K562 (cell line): Measurements from ENCODE around the gene ZDHHC14. TPM values are rescaled to one million over a fixed set of nuclear protein-coding genes. Genes with fewer than 3 reads are reported as not detected.

Experiments used
- ARID1B ChIP-seq: fragments of 450-650 bp; IDR thresholded peaks from 2 replicates; pipeline ENCODE4 v1.6.1; 2016; ENCODE audit warnings: antibody characterized with exemption, mild to moderate bottlenecking, inconsistent platforms
- BDP1 ChIP-seq: IDR thresholded peaks from 3 replicates; pipeline ENCODE4 v1.6.1; 2011; ENCODE audit not compliant: insufficient read length, insufficient read depth
- DPF2 ChIP-seq: fragments of 450-650 bp; IDR thresholded peaks from 2 replicates; pipeline ENCODE4 v1.6.1; 2016
- E2F3 ChIP-seq: fragments of 250-450 bp; sonication (Bioruptor Pico); IDR thresholded peaks from 2 replicates; pipeline ENCODE4 v1.4.0; 2020; ENCODE audit warnings: mild to moderate bottlenecking
- E2F4 ChIP-seq: sonication (generic); formaldehyde crosslinking; IDR thresholded peaks from 2 replicates; pipeline ENCODE4 v1.8.0; 2022; ENCODE audit warnings: mild to moderate bottlenecking, low read depth, missing genetic modification reagents
- EP300 ChIP-seq: IDR thresholded peaks from 2 replicates; pipeline ENCODE4 v1.6.1; 2012; ENCODE audit warnings: low read length, improper control_type of control experiment
- EP400 ChIP-seq: fragments of 450-650 bp; IDR thresholded peaks from 2 replicates; pipeline ENCODE4 v1.6.1; 2017; ENCODE audit warnings: antibody characterized with exemption, mild to moderate bottlenecking, moderate library complexity
- FOS ChIP-seq: IDR thresholded peaks from 3 replicates; pipeline ENCODE4 v1.6.1; 2011; ENCODE audit not compliant: insufficient read length; ENCODE audit errors: extremely low read depth
- GMEB1 ChIP-seq: fragments of 250-450 bp; sonication (Bioruptor Pico); IDR thresholded peaks from 2 replicates; pipeline ENCODE4 v1.4.0; 2020; ENCODE audit warnings: mild to moderate bottlenecking
- JUN ChIP-seq, 2 experiments: sonication (generic) in 1 of 2; formaldehyde crosslinking in 1 of 2; IDR thresholded peaks; 2 replicates each; pipeline versions ENCODE4 v1.6.1 to v1.8.0; 2012 to 2022; ENCODE audit warnings: borderline replicate concordance in 2 of 2, mild to moderate bottlenecking in 2 of 2, improper control_type of control experiment in 1 of 2, low read depth in 1 of 2, low read length in 1 of 2, missing genetic modification reagents in 1 of 2
- MIER1 ChIP-seq: fragments of 450-650 bp; IDR thresholded peaks from 2 replicates; pipeline ENCODE4 v1.6.1; 2016; ENCODE audit warnings: antibody characterized with exemption, mild to moderate bottlenecking, low read depth
- NR2C1 ChIP-seq, 2 experiments: fragments of 450-650 bp; IDR thresholded peaks; 2 replicates each; pipeline ENCODE4 v1.6.1; 2017; ENCODE audit warnings: mild to moderate bottlenecking in 2 of 2, antibody characterized with exemption in 1 of 2, inconsistent platforms in 1 of 2, missing compliant biosample characterization in 1 of 2, missing genetic modification characterization in 1 of 2
- RNF2 ChIP-seq: sonication (generic); IDR thresholded peaks from 2 replicates; pipeline ENCODE4 v1.6.1; 2016
- SRSF1 ChIP-seq: fragments of 200-400 bp; formaldehyde crosslinking; IDR thresholded peaks from 2 replicates; pipeline ENCODE4 v1.6.1; 2017; ENCODE audit warnings: mild to moderate bottlenecking, low read depth, low read length, moderate library complexity
- ZKSCAN8 ChIP-seq: fragments of 200-800 bp; sonication (Bioruptor generic); IDR thresholded peaks from 2 replicates; pipeline ENCODE4 v1.6.1; 2016; ENCODE audit warnings: missing genetic modification characterization, missing compliant biosample characterization
- ZNF121 ChIP-seq: sonication (generic); formaldehyde crosslinking; conservative IDR thresholded peaks from 2 replicates; pipeline ENCODE4 v1.8.0; 2022; ENCODE audit warnings: missing genetic modification reagents
- ZNF175 ChIP-seq: fragments of 200-800 bp; sonication (Bioruptor generic); IDR thresholded peaks from 2 replicates; pipeline ENCODE4 v1.6.1; 2016; ENCODE audit warnings: low read depth, mild to moderate bottlenecking, missing genetic modification characterization, missing compliant biosample characterization
- ZNF197 ChIP-seq: fragments of 200-800 bp; sonication (Bioruptor generic); IDR thresholded peaks from 2 replicates; pipeline ENCODE4 v1.6.1; 2016; ENCODE audit warnings: low read depth, missing genetic modification characterization, missing compliant biosample characterization
- ZNF212 ChIP-seq: fragments of 450-650 bp; formaldehyde crosslinking; IDR thresholded peaks from 2 replicates; pipeline ENCODE4 v1.4.0; 2020; ENCODE audit warnings: mild to moderate bottlenecking
- ZNF584 ChIP-seq: fragments of 200-800 bp; sonication (Bioruptor generic); IDR thresholded peaks from 2 replicates; pipeline ENCODE4 v1.6.1; 2016; ENCODE audit warnings: low read depth, mild to moderate bottlenecking, missing genetic modification characterization, missing compliant biosample characterization
- polyA plus RNA-seq, 8 experiments: library from polyadenylated mRNA; depleted of rRNA in 4 of 8; stranded (reverse) in 5 of 8; unstranded in 3 of 8; fragments of >200 nt; fragmentation: Nextera tagmentation in 2 of 8; fragmentation: Illumina TruSeq in 1 of 8; extraction: Ambion mirVana in 2 of 8; extraction: Trizol in 1 of 8; gene quantifications; 2 replicates each; pipeline versions ENCODE4 v1.2.1 to v1.2.3, GENCODE V29; 2011 to 2014; ENCODE audit warnings: inconsistent platforms in 1 of 8, missing spikeins in 1 of 8
- total RNA-seq, 7 experiments: library from RNA; depleted of rRNA in 6 of 7; stranded (reverse); fragments of >200 nt in 6 of 7; fragmentation: Illumina TruSeq in 2 of 7; extraction: Trizol in 2 of 7; gene quantifications; 2 replicates each; pipeline versions ENCODE4 v1.2.1 to v1.2.3, GENCODE V29; 2011 to 2021; ENCODE audit warnings: low replicate concordance in 1 of 7
- TF ChIP-seq, protein P1 (sequence below): fragments of 250-450 bp; sonication (Bioruptor Pico); IDR thresholded peaks from 2 replicates; pipeline ENCODE4 v1.8.0; 2022; ENCODE audit warnings: inconsistent platforms, mild to moderate bottlenecking, moderate library complexity, borderline replicate concordance
- TF ChIP-seq, protein P2 (sequence below): fragments of 450-650 bp; IDR thresholded peaks from 2 replicates; pipeline ENCODE4 v1.6.1; 2018; ENCODE audit not compliant: partially characterized antibody

The ZDHHC14 gene
- total and polyA plus RNA-seq, 9 of the 15 experiments (the other 6 are each of a cell fraction or from before 2014, with no cell fraction given) = 0.92 to 23.1 (median 13.8) TPM

- TF ChIP-seq MIER1 (no peak), DPF2 (peak; percentile 17; the same call in 1 of the 2 replicates), BDP1 (no peak), GMEB1 (no peak), RNF2 (no peak), JUN (IDR thresholded peaks at IDR 0.05; ENCODE audit: borderline replicate concordance, low read depth, low read length) (no peak), JUN (CRISPR knock-in tag; IDR thresholded peaks at IDR 0.05; ENCODE audit: borderline replicate concordance) (no peak), E2F3 (CRISPR knock-in tag) (no peak), ZNF175 (CRISPR knock-in tag) (peak; percentile 59; the same call in 1 of the 2 replicates), ZNF197 (CRISPR knock-in tag) (no peak), ZNF584 (CRISPR knock-in tag) (no peak), EP300 (peak; percentile 24; the same call in 1 of the 2 replicates), ZNF212 (CRISPR knock-in tag) (no peak), ARID1B (no peak), ZNF121 (no peak), SRSF1 (no peak), FOS (no peak), ZKSCAN8 (no peak), NR2C1 (IDR thresholded peaks at IDR 0.05) (no peak), NR2C1 (tag; IDR thresholded peaks at IDR 0.05) (peak; percentile 47; the same call in 1 of the 2 replicates), EP400 (peak; percentile 39), E2F4 (no peak)
- TF ChIP-seq, protein P1, sequence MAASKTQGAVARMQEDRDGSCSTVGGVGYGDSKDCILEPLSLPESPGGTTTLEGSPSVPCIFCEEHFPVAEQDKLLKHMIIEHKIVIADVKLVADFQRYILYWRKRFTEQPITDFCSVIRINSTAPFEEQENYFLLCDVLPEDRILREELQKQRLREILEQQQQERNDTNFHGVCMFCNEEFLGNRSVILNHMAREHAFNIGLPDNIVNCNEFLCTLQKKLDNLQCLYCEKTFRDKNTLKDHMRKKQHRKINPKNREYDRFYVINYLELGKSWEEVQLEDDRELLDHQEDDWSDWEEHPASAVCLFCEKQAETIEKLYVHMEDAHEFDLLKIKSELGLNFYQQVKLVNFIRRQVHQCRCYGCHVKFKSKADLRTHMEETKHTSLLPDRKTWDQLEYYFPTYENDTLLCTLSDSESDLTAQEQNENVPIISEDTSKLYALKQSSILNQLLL (CRISPR knock-in tag) = no peak
- TF ChIP-seq, protein P2, sequence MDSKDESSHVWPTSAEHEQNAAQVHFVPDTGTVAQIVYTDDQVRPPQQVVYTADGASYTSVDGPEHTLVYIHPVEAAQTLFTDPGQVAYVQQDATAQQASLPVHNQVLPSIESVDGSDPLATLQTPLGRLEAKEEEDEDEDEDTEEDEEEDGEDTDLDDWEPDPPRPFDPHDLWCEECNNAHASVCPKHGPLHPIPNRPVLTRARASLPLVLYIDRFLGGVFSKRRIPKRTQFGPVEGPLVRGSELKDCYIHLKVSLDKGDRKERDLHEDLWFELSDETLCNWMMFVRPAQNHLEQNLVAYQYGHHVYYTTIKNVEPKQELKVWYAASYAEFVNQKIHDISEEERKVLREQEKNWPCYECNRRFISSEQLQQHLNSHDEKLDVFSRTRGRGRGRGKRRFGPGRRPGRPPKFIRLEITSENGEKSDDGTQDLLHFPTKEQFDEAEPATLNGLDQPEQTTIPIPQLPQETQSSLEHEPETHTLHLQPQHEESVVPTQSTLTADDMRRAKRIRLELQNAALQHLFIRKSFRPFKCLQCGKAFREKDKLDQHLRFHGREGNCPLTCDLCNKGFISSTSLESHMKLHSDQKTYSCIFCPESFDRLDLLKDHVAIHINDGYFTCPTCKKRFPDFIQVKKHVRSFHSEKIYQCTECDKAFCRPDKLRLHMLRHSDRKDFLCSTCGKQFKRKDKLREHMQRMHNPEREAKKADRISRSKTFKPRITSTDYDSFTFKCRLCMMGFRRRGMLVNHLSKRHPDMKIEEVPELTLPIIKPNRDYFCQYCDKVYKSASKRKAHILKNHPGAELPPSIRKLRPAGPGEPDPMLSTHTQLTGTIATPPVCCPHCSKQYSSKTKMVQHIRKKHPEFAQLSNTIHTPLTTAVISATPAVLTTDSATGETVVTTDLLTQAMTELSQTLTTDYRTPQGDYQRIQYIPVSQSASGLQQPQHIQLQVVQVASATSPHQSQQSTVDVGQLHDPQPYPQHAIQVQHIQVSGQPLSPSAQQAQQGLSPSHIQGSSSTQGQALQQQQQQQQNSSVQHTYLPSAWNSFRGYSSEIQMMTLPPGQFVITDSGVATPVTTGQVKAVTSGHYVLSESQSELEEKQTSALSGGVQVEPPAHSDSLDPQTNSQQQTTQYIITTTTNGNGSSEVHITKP = no peak
Measured at GRCh38 chr6:157527471-157527907, 146.5 kb downstream of the ZDHHC14 start (continued).
